Activated B cell treated with CpG ODN at 0.5 μM for 24 hours (primary cell): Measurements from ENCODE around the gene FLRT1. TPM values are rescaled to one million over a fixed set of nuclear protein-coding genes. Genes with fewer than 3 reads are reported as not detected.

ENCODE experiments used
- ATAC-seq: fragments of 200-7000 bp; cut with Tn5 transposase; one replicate; pipeline ENCODE4 v1.10.0; 2021; ENCODE audit warnings: low read depth, mild to moderate bottlenecking, moderate library complexity
- CTCF ChIA-PET: fragments of 350-600 bp; sonication (Branson Sonifier 250); formaldehyde crosslinking; loops from one replicate; lab custom pipeline; 2021; ENCODE audit warnings: antibody characterized with exemption; lab: Charles Lee
- POLR2A ChIA-PET: fragments of 350-600 bp; sonication (Branson Sonifier 250); formaldehyde crosslinking; loops from one replicate; lab custom pipeline; 2021; ENCODE audit warnings: antibody characterized with exemption; lab: Charles Lee
- DNase-seq: peaks from one replicate; pipeline ENCODE4 v3.0.0; 2022
- H3K27ac Mint-ChIP-seq: one replicate; pipeline ENCODE4 v1.8.0; 2020; ENCODE audit warnings: mixed read lengths
- H3K27me3 Mint-ChIP-seq: one replicate; pipeline ENCODE4 v1.8.0; 2021; ENCODE audit warnings: mixed read lengths
- H3K36me3 Mint-ChIP-seq: one replicate; pipeline ENCODE4 v1.8.0; 2021; ENCODE audit warnings: low read depth, mixed read lengths
- H3K4me1 Mint-ChIP-seq: one replicate; pipeline ENCODE4 v1.8.0; 2021; ENCODE audit warnings: mixed read lengths
- H3K4me3 Mint-ChIP-seq: one replicate; pipeline ENCODE4 v1.8.0; 2020; ENCODE audit warnings: mild to moderate bottlenecking, mixed read lengths
- H3K9me3 Mint-ChIP-seq: one replicate; pipeline ENCODE4 v1.8.0; 2020; ENCODE audit warnings: mixed read lengths
- intact Hi-C: fragments of 100-400 bp; cut with micrococcal nuclease; formaldehyde crosslinking; loops from one replicate; pipeline ENCODE4 v1.15.1; 2024
- total RNA-seq: library from RNA; stranded (reverse); gene quantifications from 2 replicates; pipeline ENCODE4 v1.2.3, GENCODE V29; 2022
- TF ChIP-seq, protein P1 (sequence below): fragments of 200-600 bp; IDR thresholded peaks from one replicate; pipeline ENCODE4 v1.8.0; 2022; ENCODE audit warnings: antibody characterized with exemption, mild to moderate bottlenecking

The FLRT1 gene
- total RNA-seq, 1 donor from 2014 or later, result not detected

DNA sequence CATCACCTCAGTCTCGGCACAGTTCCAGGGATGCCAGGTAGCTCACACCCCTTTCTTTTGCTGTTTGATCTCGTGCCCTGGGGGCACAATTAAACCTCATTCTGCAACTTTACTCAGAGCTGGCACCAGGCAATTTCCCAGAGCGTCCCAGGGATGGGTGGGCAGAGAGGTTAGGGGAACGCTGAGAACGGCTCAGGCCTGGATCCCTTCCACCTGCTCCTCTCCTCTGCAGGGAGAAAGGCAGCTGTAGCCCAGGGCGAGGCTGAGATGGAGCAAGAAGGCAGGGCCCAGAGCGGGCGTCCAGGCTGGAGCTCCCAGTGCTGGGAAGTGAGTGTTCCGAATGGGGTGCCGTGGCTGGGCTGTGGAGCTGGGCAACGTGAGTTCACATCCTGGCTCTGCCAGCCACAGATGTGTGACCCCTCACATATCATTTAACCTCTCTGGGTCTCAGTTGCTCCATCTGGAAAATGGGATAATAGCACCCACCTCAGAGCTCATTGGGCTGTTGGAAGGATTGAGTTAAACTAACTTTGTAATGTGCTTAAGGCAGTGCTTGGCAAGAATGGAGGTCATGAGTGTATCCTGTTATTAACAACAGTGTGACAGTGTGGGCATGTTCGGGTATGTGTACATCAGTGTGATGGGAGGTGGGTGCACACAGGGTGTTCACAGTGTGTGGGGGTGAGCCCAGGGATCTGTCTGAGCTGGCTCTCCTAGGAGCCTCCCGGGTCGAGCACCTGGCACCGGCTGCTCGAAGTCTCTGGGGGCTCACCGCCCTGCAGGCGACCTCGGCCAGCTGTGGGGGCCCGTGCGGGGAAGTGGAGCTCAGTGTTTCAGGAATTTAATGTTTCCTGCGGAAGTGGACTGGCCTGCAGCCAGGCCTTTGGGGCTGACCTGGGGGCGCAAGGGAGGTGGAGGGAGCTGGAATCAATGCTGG lies 34.0 kb upstream of the FLRT1 start:
- POLR2A ChIA-PET, result no interaction called here
- intact Hi-C loops, result loop anchor here (2.0 kb wide), 1 partner anchor 27 kb away; the partner anchor contains the start of gene COX8A
- TF ChIP-seq, protein P1, sequence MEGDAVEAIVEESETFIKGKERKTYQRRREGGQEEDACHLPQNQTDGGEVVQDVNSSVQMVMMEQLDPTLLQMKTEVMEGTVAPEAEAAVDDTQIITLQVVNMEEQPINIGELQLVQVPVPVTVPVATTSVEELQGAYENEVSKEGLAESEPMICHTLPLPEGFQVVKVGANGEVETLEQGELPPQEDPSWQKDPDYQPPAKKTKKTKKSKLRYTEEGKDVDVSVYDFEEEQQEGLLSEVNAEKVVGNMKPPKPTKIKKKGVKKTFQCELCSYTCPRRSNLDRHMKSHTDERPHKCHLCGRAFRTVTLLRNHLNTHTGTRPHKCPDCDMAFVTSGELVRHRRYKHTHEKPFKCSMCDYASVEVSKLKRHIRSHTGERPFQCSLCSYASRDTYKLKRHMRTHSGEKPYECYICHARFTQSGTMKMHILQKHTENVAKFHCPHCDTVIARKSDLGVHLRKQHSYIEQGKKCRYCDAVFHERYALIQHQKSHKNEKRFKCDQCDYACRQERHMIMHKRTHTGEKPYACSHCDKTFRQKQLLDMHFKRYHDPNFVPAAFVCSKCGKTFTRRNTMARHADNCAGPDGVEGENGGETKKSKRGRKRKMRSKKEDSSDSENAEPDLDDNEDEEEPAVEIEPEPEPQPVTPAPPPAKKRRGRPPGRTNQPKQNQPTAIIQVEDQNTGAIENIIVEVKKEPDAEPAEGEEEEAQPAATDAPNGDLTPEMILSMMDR, result no peak
- H3K4me3 Mint-ChIP-seq, result no peak overlapping the region
- peaks cover 16% of the 10 kb centered on the region for H3K36me3 Mint-ChIP-seq
- peaks cover 10% of the 10 kb centered on the region for H3K4me1 Mint-ChIP-seq
- H3K27ac Mint-ChIP-seq, result no peak overlapping the region
- peaks cover 11% of the 10 kb centered on the region for H3K27me3 Mint-ChIP-seq
- ATAC-seq (no peak), DNase-seq (no peak)
- CTCF ChIA-PET, result interaction anchor here (1.5 to 3.7 kb wide), 4 partner anchors 141 to 165 kb away, joined by 7 to 33 read pairs (median 14); partner anchors contain the start of gene MARK2
- H3K9me3 Mint-ChIP-seq, result no peaks in the 10 kb centered on the region

DNA sequence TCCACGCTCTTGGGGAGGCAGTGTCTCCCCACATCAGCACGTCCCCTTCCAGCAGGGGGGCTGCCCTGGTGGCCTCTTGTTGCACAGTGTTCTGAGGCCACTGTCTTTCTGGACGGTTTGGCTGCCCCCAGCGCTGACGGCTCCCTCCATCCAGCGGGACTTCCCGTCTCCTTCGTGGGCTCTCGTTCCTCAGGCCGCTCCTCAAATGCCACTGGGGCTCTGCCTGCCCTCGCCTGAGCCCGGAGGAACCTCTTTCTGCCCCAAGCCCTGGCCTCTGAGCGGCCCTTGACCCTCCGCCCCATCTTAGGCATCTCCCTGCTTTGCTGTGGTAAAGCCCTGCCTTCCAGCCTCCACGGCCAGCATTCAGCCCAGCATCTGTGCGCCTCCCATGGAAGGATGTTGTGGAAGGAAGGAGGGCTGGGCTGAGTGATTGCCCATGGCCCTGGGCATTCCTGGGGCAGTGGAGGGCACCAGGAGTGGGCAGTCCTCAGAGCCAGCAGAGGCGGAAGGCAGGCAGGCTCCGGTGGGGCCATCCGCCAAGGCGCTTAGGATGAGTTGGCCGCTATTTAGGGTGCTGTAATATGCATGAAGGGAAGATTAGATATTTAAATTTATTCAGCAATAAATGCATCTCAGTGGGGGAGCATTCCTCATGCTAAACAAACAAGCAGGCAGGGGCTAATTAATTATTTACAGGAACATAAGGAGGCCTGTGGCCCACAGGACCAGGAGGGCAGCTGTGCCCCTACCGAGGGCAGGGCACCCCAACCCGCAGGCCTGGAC lies 31.7 kb upstream of the FLRT1 start:
- H3K4me3 Mint-ChIP-seq, result no peak overlapping the region
- no peak for ATAC-seq
- TF ChIP-seq, protein P1, result no peak
- DNase-seq, result no peak
- peaks cover 29% of the 10 kb centered on the region for H3K27me3 Mint-ChIP-seq
- H3K36me3 Mint-ChIP-seq, result no peaks in the 10 kb centered on the region
- H3K27ac Mint-ChIP-seq, result no peak overlapping the region
- H3K9me3 Mint-ChIP-seq, result no peaks in the 10 kb centered on the region
- intact Hi-C loops, result no loop called here
- ChIA-PET POLR2A (no interaction called here), CTCF (no interaction called here)
- peaks cover 13% of the 10 kb centered on the region for H3K4me1 Mint-ChIP-seq

DNA sequence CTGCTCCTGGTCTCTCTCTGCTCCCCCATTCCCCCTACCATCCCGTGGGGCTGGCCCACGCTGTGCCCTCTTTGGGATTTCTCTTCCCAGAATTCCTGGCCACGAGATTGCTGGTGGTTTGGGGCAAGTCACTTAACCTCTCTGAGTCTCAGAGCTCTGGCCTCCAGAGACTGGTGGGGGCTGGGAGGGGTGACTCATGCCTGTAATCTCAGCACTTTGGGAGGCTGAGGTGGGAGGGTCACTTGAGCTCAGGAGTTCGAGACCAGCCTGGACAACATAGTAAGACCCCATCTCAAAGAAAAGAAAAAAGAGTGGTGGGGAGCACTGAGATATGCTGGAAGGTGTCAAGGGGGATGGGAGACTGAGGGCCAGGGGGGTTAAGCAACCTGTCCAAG lies 31.1 kb upstream of the FLRT1 start:
- intact Hi-C loops, result no loop called here
- no peaks in the 10 kb centered on the region for H3K9me3 Mint-ChIP-seq
- ChIA-PET CTCF (interaction anchor here (0.6 kb wide), 1 partner anchor 195 kb away, joined by 3 read pairs; no protein-coding TSS in a partner anchor), POLR2A (no interaction called here)
- no peak overlapping the region for H3K4me3 Mint-ChIP-seq
- peaks cover 29% of the 10 kb centered on the region for H3K27me3 Mint-ChIP-seq
- H3K4me1 Mint-ChIP-seq, result peaks cover 13% of the 10 kb centered on the region
- DNase-seq (no peak), ATAC-seq (no peak)
- TF ChIP-seq, protein P1, result no peak
- H3K36me3 Mint-ChIP-seq, result no peaks in the 10 kb centered on the region
- no peak overlapping the region for H3K27ac Mint-ChIP-seq

DNA sequence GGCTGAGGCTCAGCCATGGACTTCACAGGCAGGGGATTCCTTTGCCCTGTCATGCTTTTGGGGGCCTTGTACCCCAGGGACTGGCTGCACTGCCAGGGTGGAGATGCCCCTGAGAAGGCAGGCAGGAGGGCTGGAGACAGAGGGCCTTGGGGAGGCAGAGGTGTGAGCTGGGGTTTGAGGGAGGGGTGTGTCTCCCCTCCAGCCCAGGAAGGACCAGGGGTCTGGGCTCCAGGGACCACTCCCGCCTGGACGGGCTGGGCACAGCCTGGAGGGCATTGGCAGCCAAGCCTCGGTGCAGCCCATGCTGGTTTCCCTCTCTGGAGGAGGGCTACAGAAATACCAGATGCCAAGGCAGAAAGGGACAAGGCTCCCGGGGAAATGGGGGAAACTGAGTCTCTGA lies 30.0 kb upstream of the FLRT1 start:
- Mint-ChIP-seq H3K36me3 (no peaks in the 10 kb centered on the region), H3K27me3 (peaks cover 30% of the 10 kb centered on the region), H3K9me3 (peaks cover 1% of the 10 kb centered on the region), H3K4me3 (no peak overlapping the region), H3K27ac (no peak overlapping the region), H3K4me1 (peaks cover 10% of the 10 kb centered on the region)
- TF ChIP-seq, protein P1, result no peak
- no peak for DNase-seq
- POLR2A ChIA-PET, result no interaction called here
- intact Hi-C loops, result no loop called here
- CTCF ChIA-PET, result no interaction called here
- no peak for ATAC-seq

DNA sequence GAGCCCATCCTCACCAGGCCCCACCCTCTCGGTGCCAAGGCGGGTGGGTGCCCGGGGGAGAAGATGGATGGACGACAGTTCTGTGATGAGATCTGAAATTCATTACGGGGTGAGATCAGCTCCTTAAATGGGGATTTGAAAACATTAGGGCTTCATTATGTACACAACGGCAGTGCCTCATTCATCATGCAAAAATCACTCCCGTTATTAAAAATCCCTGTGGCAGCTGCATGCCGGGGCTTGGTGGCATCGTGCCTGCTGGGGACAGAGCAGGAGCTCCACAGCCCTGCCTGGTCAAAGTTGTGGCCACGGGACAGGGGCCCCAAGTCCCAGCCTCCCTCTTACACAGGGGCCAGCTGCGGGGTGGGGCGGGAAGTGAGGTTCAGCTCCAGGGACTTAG lies 29.3 kb upstream of the FLRT1 start:
- no peak overlapping the region for H3K4me3 Mint-ChIP-seq
- intact Hi-C loops, result no loop called here
- H3K27ac Mint-ChIP-seq, result no peak overlapping the region
- DNase-seq (no peak), ATAC-seq (no peak)
- POLR2A ChIA-PET, result no interaction called here
- TF ChIP-seq, protein P1, result no peak
- peaks cover 10% of the 10 kb centered on the region for H3K4me1 Mint-ChIP-seq
- H3K36me3 Mint-ChIP-seq, result no peaks in the 10 kb centered on the region
- CTCF ChIA-PET, result no interaction called here
- H3K9me3 Mint-ChIP-seq, result peaks cover 3% of the 10 kb centered on the region
- peaks cover 32% of the 10 kb centered on the region for H3K27me3 Mint-ChIP-seq
